K562 treated with DMSO at 1 percent for 12 hours (cell line): ENCODE data around the gene ENKD1. TPM values are rescaled to one million over a fixed set of nuclear protein-coding genes. Genes with fewer than 3 reads are reported as not detected.

ENCODE experiments used
- total RNA-seq: library from RNA; unstranded; fragments of 300-600 nt; gene quantifications from 2 replicates; pipeline ENCODE4 v1.2.3, GENCODE V29; 2022; ENCODE audit not compliant: insufficient read depth

Gene ENKD1
- 11.1 and 13.9 TPM in 2 replicates for total RNA-seq

GRCh38 chr16:67666559-67667452, at the start of gene ENKD1, which contains the start of gene C16orf86:
TSS of gene ENKD1 (minus strand) at chr16:67666750. CDS start at chr16:67666442, 308 bp downstream.
TSS of gene C16orf86 (plus strand) at chr16:67666814. CDS start at chr16:67666971, 157 bp downstream.

GRCh38 chr16:67660564-67661028, 6.0 kb downstream of the ENKD1 start, which contains the start of gene PARD6A:
TSS of gene PARD6A (plus strand) at chr16:67660960. CDS start at chr16:67661039, 79 bp downstream.

GRCh38 chr16:67659675-67660563, 6.6 kb downstream of the ENKD1 start, which contains the start of gene ACD:
TSS of gene ACD (minus strand) at chr16:67660260. CDS start at chr16:67660220, 40 bp downstream.

Other genes with a start within 250 kb of the ENKD1 start
- gene HSD11B2, start 235.6 kb downstream of the ENKD1 start, total RNA-seq = 0.35 TPM in 1 of 2 replicates, not detected in the other
- 189 and 193 TPM in 2 replicates for gene ATP6V0D1, start 185.6 kb downstream of the ENKD1 start, total RNA-seq
- gene AGRP, start 183.2 kb downstream of the ENKD1 start, total RNA-seq = not detected in 2 replicates
- gene RIPOR1, start 137.9 kb downstream of the ENKD1 start, total RNA-seq = 4.9 and 17.8 TPM in 2 replicates
- 17.9 and 46.1 TPM in 2 replicates for gene CTCF, start 104.2 kb downstream of the ENKD1 start, total RNA-seq
- 0.36 and 2.1 TPM in 2 replicates for gene CARMIL2, start 21.6 kb downstream of the ENKD1 start, total RNA-seq
- 43.3 and 43.7 TPM in 2 replicates for gene ACD, start 6.5 kb downstream of the ENKD1 start, total RNA-seq
- 2.0 and 2.6 TPM in 2 replicates for gene PARD6A, start 5.8 kb downstream of the ENKD1 start, total RNA-seq
- gene C16orf86, start 64 bp upstream of the ENKD1 start, total RNA-seq = 0.63 and 1.4 TPM in 2 replicates
- 12.6 and 16.6 TPM in 2 replicates for gene GFOD2, start 52.6 kb upstream of the ENKD1 start, total RNA-seq
- 5.9 and 18.0 TPM in 2 replicates for gene RANBP10, start 139.8 kb upstream of the ENKD1 start, total RNA-seq
- not detected in 2 replicates for gene TSNAXIP1, start 140.1 kb upstream of the ENKD1 start, total RNA-seq
- 42.8 and 44.4 TPM in 2 replicates for gene THAP11, start 175.6 kb upstream of the ENKD1 start, total RNA-seq
- gene NUTF2, start 180.2 kb upstream of the ENKD1 start, total RNA-seq = 73.0 and 85.5 TPM in 2 replicates
- 49.8 and 70.8 TPM in 2 replicates for gene CENPT, start 180.9 kb upstream of the ENKD1 start, total RNA-seq
- 44.1 and 77.8 TPM in 2 replicates for gene EDC4, start 206.3 kb upstream of the ENKD1 start, total RNA-seq
- gene NRN1L, start 218.1 kb upstream of the ENKD1 start, total RNA-seq = 3.5 and 4.0 TPM in 2 replicates
- gene PSKH1, start 226.5 kb upstream of the ENKD1 start, total RNA-seq = 26.9 and 37.2 TPM in 2 replicates